NCI-H82 treated with DMSO at 0.1 percent for 48 hours (cell line): ENCODE measurements around the gene VTI1A.

ENCODE experiments used
- DNase-seq: peaks from one replicate; lab custom pipeline; 2025; ENCODE audit not compliant: unreplicated experiment; lab: John Stamatoyannopoulos, UW

The VTI1A gene

DNA sequence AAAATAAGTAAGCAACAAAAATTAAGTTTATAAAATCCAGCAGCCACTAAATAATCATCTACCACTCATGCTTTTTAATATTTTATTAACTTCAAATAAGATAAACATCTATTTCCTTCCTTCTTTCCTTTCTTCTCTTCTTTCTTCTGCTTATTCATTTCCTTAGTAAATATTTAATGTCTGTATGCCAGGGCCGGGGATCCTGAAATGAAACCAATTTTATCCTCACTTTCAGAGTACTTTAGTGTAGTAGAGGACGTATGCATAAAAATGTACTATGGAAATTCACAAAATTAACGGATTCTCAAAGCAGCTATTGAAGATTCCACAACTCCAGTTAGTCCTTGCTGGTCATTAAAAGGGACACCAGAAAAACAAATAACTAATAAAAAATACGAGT is 224.7 kb downstream of the VTI1A start:
- no peak for DNase-seq

DNA sequence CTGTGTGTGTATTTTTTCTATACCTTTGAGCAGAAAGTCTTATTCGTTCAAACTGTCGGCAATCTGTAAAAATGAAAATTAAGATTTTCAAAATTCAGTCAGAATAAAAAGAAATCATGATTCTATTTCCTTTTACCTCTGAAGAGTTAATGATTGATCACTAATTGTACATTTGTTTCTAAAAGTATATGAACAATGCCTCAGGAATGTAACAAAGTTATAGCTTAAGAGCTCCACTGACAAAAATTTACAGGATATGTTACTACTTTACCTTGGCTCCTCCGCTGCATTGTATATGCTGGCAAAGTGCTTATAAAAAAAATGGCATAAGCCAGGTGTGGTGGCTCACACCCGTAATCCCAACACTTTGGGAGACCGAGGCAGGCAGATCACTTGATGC is 225.7 kb downstream of the VTI1A start:
- no peak for DNase-seq

DNA sequence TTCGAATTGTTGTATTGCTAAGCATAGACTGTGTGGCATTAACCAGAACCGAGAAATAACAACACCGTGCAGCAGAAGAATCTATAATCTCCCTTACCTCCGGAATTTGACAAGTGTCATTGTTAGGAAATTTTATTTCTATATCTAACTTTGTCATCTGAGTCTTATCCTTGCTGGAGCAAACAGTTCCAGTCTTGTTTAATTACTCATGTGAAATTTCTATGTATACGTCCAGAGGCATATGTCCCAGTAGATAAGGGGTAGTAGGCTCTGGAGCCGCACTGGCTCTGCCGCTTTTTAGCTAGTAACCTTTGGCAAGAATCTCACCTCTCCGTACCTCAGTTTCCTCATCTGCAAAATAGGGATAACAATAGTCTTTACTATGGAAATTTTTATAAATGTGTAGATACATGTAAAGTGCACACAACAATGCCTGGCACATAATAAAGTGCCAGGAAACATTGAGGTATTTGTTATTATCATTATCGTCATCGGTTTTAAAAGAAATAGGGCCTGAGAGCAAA is 228.6 kb downstream of the VTI1A start:
- no peak for DNase-seq

DNA sequence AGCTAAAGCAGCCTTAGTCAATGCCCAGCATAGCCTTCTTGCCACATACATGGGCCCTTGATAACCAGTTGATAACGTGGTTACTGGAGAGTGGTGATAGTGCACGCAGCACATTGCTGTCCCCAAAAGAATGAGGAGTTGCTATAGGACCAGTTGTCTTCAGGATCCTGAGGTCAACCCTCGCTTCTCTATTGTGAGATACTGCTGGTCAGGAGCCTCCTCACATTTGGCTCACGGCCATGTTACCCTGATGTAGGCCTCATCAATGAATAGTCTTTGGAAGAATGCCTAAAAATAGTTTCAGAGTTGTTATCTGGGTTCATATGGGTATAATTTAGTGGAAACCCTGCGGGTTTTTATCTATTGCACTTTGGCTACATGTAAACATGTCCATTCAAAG is 230.7 kb downstream of the VTI1A start:
- no peak for DNase-seq

DNA sequence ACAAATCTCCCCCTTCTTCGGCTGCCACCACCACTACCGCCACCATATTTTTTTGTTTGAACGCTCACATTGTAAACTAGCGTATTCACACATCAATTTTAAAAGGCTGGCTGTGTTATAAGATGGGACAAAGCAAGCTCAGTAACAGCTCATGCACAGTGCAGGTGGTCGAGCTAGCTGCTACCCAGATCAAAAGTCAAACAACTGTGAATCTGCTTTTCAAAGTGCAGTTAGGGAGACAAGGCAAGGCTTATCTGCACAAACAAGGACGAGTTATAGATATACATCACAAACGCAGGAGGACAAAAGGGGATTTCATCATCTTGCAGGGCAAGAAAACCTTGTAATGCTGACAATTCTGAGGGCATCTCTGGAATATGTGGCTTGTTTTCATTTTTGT is 231.6 kb downstream of the VTI1A start:
- no peak for DNase-seq

DNA sequence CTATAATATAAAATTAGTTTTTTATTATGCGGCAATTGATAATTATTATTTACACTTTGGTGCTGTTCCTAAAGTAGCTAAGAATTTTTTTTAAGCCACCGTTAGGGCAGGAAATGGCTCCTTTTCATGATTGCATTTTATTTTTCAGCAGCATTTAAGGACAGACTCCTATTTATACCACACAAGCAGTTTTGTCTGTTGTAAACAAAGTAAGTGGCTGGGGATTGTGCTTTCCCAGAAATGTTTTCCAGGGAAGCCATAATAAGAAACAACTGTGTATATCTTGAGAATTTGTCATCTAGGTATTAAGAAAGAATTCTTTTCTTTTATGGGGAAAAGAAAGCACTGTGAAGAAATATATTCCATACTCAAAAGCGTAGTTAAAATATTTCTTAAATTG is 232.0 kb downstream of the VTI1A start:
- no peak for DNase-seq

DNA sequence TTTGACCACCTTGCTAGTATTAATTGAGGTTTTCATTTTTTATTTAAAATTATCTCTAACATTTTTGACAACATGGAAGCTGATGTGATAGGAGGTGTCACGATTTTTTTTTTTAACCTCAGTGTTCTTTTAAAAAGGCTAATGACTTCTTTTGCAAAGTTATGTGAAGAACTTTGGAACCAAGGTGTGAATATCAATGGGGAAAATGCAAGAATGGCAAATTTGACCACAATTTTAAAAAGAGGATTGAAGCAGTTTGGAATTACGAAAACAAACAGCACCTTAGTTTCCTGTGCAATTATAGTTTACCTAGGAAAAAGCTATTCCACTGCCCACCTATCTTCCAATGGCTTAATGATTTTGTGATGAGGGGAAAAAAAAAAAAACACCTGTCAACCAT is 232.4 kb downstream of the VTI1A start:
- DNase-seq, result no peak

DNA sequence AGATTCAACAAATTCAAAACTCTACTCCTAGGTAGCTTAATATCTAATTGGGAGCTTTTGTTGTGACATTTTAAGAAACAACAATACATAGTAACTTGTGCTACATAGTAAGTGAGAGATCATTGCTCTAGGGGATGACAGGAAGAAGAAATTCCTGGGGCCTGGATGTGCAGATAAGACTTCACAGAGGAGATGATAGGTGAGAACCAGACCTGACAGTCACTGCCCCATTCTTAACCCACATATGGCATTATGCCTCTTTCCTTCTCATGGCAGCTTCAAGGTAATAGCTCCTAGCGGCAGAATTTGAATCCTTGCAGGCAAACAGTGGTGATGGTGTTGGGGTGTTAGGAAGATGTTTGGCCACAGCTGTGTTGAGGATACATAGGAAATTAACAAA is 233.6 kb downstream of the VTI1A start:
- no peak for DNase-seq

DNA sequence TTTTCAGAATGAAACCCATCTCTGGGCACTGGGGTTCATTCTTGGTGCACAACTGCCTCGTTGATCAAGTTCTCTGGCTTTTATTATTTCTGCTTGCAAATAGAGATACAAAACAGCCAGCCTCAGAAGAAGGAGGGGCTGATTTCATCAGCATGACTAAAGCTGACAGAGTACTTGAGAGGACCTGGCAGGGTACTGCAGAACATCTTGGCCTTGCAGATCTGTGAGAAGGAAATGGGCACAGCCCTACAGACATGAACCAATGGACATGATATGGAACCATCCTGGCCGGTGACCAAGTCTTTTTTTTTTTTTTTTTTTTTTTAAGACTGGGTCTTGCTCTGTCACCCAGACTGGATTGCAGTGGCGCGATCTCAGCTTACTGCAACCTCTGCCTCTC is 240.6 kb downstream of the VTI1A start:
- DNase-seq, result no peak

DNA sequence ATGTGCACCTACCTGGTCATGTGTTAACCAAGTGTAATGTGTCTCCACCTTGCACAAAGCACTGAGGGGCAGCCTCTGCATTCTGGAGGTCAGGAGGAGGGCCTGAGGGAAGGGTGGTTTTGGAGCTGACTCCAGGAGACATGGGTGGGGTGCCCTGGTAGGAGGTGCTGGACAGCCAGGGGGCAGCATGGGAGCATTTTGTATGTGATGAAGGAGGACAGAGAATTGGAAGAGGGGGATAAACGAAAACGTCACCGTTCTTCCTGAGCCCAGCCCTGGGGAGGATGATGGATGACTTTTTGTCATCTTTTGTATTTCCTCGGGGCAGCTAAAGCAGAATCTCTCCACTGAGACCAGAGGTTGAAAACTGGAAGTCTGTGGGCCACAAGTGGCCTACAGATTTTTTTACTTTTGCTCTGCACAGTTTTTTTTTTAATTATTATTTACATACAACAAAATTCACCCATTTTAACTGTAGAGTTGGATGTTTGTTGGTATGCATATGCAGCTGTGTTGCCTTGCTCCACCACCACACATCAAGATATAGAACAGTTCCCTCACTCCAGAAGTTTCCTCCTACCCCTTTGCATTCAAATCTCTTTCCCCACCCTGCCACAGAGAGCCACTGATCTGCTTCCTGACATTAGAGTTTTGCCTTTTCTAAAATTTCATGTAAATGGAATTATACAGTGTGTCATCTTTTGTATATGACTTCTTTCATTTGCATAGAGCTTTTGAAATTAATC is 242.5 kb downstream of the VTI1A start:
- no peak for DNase-seq

DNA sequence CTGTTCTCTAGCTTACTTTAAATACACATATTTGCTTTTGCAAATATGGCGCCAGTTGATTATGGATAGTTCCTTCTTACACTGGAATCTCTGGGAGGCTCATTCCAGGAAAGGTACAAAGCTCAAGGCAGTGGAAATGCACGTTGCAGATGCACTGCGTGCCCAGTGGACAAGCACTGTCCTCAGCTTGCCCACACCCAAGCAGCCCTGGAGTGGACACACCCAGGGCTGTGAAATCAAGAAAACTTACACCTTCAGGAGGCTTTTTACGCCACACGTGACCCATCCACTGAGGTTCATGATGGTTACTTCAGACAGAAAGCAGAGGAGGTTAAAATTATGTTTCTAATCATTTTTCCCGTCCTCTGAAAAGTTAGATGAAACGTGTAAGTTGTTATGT is 248.5 kb downstream of the VTI1A start:
- DNase-seq, result no peak

DNA sequence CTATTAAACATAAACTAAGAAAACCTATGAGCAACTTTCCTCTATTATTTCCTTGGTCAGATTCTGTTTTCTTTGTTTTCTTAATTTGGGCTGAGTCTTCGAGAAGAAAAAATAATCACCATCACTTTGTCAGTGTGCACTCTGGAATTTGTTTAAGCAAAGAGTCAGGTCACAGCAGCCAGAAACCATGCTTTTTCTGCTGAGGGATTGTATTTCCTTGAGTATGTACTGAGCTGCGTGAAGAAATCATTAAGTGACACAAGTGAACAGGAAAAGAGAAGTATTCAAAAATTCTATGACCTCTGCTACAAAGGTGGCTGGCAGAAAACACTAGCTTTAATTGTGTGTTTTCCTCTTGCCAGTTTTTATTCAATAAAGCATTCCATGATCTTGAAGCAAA is 249.6 kb downstream of the VTI1A start:
- DNase-seq, result no peak

DNA sequence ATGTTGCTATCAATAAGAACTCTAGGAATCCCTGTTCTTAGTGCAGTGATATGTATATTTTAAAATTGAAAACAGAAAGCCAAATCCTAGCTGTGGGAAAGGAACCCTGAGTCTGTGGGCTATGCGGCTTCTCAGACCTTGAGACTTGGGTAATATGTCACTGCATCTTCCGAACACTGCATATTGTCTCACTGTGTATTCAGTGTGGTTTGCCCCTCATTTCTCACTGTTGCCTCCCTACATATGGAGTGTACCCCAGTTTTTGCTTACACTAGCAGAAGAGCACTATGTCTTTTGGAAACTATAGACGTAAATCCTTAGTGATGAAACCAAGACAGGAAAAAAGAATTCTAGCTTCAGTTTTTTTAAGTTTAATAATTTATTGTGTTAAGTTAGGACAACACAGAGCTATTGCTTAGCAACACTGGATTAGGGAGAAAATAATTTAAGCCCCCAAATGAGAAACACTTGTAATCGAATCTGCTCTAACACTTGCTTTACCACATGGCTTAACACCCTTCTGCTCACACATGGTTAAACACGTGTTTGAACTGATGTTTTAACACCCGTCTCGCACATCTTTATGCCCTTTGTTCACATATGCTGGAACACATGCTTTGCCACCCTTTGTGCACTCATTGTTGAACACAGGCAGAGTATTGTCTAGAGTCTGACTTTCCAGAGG is 251.3 kb downstream of the VTI1A start:
- DNase-seq, result no peak

DNA sequence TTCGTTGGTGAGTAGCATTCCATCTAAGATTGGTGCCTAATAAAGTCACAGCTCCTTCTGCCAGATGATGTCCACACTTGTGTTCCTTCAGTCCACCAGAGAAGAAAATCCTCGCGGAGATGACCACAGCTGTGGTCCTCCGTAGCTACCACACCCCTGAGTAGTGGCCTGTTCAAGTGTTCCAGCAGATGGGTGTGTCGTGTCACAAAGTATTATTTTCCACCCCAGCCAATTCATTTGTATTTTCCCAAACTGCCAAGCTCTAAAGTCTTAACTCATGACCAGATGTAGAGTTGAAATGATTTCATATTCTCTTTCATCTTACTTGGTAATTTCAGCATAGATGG is 251.8 kb downstream of the VTI1A start:
- DNase-seq, result no peak

DNA sequence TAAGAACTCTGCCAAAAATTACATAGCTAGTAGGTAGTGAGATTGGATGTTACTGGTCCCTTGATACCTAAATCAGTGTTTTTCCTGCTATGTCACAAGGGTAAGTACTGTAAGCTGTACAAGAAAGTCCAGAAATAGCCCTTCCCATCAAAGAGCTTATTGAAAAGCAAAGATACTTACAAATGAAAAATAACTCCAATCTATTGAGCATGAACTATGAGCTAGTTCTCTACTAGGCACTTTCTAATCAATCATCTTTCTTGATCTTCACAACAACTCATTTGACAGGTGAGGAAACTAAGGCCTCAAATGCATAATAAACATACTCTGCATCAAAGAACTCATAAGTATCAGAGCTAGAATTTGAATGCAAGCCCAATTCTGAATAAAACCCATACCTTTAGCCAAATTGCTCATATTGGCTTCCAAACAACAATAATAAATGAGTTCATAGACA is 253.2 kb downstream of the VTI1A start:
- no peak for DNase-seq

DNA sequence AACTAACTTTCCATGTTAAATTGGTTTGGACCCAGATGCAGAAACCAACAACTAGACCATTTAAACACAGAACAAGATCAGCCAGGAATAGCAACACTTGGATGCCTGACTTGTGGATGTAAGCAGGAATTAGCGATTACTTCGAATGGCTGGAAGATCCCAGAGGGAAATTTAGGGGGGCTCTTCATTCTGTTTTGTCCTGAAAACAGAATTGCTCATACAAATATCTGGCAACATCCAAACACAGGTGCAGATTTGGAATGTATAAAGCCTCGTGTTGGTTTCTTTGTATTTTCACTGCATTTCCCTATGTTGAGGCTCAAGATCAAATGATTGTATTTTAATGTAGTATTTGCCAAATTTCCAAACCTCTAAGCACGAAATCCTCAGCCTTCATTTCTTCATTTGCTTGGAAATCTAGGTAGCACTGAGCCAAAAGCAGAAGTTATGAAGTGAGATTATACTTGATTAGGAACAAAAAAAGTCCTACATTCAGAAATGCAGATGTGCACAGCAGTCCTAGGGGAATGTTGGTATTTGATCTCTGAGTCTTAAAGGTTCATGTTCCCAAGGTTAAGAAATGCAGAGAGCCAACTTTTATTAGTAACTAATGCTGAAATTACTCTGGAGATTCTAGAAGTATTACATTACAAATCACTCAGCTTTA is 254.3 kb downstream of the VTI1A start:
- no peak for DNase-seq

DNA sequence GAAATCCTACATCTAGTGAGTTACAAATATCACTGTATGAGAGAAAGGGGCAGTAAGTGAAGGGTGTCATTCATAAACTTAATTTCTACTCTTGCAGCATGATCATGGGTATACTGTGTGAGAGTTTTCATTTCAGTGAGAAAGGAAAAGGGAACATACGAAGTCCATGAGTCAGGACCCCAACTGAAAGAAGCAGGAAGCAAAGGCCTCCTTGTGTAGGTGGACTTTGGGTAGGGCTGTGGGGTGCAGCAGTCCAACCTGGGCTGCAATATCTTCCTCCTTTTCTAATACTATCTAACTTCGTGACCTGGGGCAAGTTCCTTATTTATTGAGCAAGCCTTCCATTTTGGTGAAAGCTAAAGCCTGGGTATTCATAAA is 254.9 kb downstream of the VTI1A start:
- DNase-seq, result no peak

DNA sequence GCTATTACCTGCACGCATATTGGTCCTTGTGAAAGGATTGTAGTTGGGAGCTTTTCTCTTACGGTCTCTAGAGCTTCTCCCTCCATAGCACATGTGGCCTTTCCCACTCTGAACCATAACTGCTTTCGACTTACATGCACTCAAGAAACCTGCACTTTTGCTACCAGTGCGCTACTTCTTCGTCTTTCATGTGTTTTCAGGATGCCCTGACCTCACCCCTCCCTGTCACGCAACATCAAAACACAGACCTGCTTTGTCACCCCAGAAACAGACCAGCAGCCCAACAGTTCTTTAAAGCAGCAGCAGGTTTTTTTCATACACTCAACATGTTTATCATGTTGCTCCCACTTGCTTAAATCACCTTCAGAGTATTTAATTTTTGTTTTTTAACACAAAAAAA is 259.6 kb downstream of the VTI1A start:
- no peak for DNase-seq

DNA sequence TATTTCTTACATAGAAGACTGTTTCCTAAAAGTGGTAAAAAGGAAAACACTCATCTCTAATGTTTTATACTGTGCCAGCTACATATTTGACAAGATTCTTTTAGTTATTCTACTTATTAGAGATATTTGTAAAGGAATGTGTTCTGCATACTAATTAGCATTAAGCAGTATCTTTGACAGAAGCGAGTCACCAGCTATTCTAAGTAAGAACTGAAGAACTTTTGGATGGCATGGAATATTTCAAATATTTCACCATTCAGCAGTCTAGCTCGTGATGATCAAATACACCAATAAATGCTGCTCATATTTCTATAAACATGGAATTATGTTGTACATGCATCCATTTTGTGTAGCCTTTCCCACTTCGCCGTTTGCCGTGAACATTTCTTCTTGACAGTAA is 261.4 kb downstream of the VTI1A start:
- no peak for DNase-seq

DNA sequence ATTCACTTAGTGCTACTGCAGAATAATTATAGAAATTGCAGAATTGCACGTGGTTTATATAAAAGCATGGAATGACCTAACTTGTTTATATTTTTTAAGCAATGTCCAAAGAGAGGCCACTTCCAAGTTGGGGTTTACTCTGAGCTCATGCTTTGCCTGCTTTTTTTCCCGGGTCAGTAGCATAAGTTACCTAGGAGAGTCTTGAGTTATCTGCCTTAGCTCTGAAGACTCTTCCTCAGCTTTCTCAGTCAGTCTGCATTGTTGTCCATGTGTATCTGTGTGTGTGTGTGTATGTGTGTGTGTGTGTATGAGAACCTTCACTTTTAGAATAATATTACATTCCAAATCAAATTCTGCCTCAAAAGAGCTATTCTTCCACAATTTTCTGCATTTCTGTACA is 263.5 kb downstream of the VTI1A start:
- DNase-seq, result no peak

DNA sequence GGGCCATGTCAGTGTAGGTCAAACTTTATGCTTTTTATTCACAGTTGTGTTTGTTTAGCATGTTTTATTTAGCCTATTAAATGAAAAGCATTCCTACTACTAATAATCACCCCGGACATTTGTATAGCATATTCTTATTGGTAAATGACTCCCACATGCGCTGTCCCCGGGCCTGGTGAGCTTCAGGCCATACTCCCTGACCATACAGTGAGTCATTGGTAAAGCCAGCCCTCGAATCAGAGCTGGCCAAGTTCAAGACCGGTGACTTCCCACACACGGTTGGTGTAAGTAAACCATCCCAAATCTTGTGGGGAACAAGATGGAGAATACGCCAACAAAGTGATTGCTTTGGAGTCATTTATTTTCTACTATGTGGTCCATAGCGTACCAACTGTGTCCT is 264.4 kb downstream of the VTI1A start:
- no peak for DNase-seq

DNA sequence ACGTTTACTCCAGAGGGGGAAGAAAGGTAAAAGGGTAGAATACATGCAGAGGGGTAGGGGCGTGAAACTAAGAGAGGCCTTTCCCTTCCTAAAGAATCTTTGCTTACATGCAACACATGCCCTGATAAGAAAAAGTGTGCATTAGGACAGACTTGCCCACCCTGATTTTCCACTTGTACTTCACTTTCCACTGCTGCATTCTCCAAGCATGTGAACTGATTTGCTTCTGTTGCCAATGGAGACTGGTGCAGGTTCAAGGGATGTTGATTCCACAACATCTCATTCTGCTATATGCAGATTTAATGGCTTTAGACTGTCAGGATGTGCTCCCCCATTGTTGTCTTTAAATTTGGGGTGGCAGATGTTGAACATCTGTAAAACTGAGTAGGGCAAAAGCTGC is 265.5 kb downstream of the VTI1A start:
- no peak for DNase-seq
